ENCODE data around the gene FAM180B.
"Not testable (repeated sequence)": the region's sequence is repeated elsewhere in the genome, so short reads cannot be mapped to it uniquely, and the experiment has no call there.

FAM180B gene

GRCh38 chr11:47593934-47594855, 7.7 kb downstream of the FAM180B start, which contains the start of gene C1QTNF4:
TSS of gene C1QTNF4 (minus strand) at chr11:47594411. CDS start at chr11:47590810, 3,601 bp downstream.
- in situ Hi-C loops (cut with MboI; ENCODE audit: low sequenced_read_pairs), result no loop called here

- in situ Hi-C loops (cut with MboI; ENCODE audit: low sequenced_read_pairs), result no loop called here
Observed at GRCh38 chr11:47595029-47595428, 8.6 kb downstream of the FAM180B start.

DNA sequence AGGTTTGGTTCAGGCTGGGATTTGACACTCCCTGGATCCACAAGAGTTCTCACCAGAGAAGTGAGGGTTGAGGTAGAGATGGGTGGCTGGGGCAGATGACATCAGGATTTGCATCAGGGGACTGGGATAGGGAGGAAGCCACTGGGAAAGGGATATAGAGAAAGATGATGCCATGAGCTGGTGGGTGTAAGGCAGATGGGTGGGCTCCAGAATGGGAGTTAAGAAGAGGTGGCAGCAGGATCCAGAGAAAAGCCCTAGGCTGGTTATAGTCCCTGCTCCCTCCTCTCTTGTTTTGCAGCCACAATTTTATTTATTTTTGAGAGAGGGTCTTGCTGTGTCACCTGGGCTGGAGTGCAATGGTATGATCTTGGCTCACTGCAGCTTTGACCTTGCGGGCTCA, 9.5 kb downstream of the FAM180B start:
- in situ Hi-C loops (cut with MboI; ENCODE audit: low sequenced_read_pairs), result no loop called here

DNA sequence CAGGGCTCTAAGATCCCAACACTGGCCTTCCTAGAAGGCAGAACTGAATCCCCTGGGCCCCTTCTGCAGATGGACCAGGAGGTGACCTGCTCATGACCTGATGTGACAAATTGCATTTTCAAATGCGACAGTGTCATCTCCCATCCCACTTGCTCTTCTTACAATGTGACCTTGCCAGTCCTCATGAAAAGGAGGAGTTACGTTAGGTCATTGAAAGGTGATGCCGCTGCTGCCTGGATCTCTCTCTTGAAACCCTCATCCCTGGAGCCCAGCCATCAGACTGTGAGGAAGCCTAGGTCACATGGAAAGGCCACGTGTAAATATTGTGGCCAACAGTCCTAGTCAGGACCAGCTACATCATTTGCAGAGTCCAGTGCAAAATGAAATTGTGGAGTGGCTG, 13.4 kb downstream of the FAM180B start:
- in situ Hi-C loops (cut with MboI; ENCODE audit: low sequenced_read_pairs), result no loop called here

- in situ Hi-C loops (cut with MboI; ENCODE audit: low sequenced_read_pairs), result no loop called here
Observed at GRCh38 chr11:47603295-47603694, 16.8 kb downstream of the FAM180B start.

GRCh38 chr11:47605921-47606320, 19.4 kb downstream of the FAM180B start:
- in situ Hi-C loops (cut with MboI; ENCODE audit: low sequenced_read_pairs), result no loop called here

GRCh38 chr11:47606731-47607130, 20.3 kb downstream of the FAM180B start:
- in situ Hi-C loops (cut with MboI; ENCODE audit: low sequenced_read_pairs), result no loop called here

DNA sequence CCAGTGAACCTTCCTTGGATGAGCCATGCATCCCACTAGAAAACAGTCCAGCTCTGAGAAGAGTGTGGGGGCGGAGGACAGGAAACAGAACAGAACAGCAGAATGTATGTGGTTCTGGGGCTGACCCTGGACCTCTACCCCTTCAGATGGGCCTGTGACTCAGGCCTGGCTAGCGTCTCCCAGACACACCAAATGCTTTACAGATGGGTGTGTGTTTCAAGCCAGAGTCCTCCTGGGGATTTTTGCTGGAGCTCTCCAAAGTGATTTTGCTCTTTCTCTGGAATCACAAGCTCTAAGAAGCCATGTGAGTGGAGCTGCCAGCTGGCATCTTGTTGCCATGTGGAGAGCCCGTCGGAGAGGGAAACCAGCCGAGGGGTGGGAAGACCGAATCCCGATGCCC, 20.9 kb downstream of the FAM180B start:
- in situ Hi-C loops (cut with MboI; ENCODE audit: low sequenced_read_pairs), result no loop called here

DNA sequence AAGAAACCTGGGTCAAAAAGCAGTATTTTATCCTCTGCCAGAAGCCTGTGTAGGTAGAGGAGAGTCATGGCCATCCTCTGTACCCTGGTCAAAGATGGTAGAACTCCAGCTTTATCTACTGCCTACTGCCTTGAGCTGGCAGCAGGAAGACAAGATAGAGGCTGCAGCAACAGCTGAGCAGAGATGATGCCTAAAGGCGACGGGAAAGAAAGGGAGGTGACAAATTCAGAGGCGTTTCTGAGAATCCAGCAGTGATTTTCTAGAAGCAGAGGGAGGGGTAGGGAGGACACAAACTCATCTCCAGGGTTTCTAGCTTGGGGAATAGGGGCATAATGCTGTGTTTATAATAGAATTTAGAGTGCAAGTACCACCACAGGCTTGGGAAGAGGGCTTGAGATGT, 23.2 kb downstream of the FAM180B start:
- in situ Hi-C loops (cut with MboI; ENCODE audit: low sequenced_read_pairs), result no loop called here

- in situ Hi-C loops (cut with MboI; ENCODE audit: low sequenced_read_pairs), result no loop called here
Observed at GRCh38 chr11:47611348-47611794, 24.9 kb downstream of the FAM180B start.

DNA sequence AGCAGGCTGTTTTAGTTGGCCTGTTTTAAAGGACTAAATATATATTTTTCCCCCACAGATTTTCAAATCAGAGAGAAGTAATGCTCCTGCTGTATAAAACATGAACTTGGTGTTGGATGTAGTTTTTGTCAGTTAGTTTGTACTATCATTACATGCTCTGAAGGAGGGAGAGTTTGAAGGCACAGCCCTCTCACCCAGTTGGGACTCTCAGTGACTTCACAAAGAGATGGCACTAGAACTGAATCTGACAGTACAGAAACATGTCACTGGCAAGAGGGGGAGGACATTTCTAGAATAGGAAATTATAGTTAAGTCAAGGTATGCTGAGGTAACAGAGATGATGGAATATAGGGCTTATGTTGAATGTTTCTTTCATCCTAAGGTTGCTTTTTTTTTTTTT, 28.8 kb downstream of the FAM180B start:
- in situ Hi-C loops (cut with MboI; ENCODE audit: low sequenced_read_pairs), result no loop called here

GRCh38 chr11:47616726-47617416, 30.4 kb downstream of the FAM180B start:
- in situ Hi-C loops (cut with MboI; ENCODE audit: low sequenced_read_pairs), result no loop called here

GRCh38 chr11:47617417-47617809, 30.9 kb downstream of the FAM180B start:
- in situ Hi-C loops (cut with MboI; ENCODE audit: low sequenced_read_pairs), result no loop called here

DNA sequence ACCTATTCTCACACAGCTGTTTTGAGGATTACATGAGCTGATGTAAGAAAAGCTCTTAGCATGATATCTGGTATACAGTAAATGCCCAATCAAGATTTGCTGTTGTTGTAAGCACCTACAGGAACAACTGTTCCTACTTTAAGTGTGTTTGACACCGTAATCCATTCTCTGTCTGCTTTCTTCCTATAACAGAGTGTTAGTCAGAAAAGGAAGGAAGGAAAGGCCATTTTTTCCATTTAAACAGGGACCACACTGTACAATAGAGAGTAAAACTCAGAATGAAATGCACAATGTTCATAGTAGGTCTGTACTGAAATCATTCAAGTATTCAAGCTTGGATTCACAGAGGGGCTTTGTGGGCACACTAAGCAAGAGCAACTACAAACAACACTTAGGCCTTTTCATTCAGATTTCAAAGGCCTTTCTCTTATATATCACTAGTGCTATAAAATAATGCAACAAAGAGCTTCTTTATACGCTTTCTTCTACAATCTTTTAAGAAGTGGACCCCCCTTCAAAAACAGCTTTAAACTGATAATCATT, 34.4 kb downstream of the FAM180B start:
- in situ Hi-C loops (cut with MboI; ENCODE audit: low sequenced_read_pairs), result no loop called here

DNA sequence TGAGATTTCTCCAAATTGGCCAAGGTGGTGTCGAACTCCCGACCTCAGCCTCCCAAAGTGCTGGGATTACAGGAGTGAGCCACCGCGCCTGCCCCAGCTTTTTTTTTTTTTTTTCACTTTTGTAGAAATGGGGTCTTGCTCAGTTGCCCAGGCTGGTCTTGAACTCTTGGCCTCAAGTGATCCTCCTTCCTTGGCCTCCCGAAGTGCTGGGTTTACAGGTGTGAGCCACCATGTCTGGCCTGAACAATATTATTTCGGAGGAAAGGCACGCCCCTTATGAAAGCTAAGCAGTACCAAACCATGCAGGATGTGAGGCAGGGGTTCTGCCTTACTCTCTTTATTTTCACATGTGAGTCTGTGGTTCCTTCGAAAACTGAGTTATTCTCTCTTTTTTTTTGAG, 39.8 kb downstream of the FAM180B start:
- in situ Hi-C loops (cut with MboI; ENCODE audit: low sequenced_read_pairs), result no loop called here

DNA sequence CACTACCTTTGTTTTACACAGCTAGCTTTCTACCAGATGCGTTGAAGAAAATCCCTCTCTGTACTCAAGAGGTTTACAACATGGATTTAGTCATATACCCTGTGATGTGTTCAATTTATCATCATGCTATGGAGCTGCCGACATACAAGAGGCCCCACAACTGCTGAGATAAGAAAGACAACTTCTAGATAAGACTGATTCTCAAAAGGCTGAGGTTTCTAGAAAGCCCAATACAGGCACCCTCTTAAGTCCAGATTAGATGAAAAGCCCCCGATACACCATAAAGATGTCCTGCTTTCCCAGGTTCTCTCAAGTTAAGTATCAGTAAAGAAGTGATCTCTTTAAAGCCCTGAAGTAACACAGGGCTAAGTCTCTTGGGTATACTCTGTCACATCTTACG, 41.5 kb downstream of the FAM180B start:
- in situ Hi-C loops (cut with MboI; ENCODE audit: low sequenced_read_pairs), result no loop called here

DNA sequence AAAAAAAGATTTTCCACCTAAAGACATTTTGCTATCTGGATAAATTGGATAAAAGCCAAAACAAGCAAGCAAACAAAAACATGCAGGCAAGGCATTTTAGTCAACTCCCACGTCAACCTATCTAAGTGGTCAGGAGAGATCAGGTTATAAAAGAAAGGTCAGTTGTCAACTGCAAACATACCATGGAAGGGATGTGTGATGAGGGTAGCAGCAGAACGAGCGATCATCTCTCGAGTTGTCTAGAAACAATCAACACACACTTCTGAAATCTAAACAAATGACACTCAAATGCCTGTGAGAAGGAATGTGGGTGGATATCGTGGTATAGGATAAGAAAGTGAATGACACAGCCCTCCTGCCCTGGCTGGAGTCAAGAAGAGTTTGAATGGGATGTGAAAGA, 45.0 kb downstream of the FAM180B start:
- in situ Hi-C loops (cut with MboI; ENCODE audit: low sequenced_read_pairs), result no loop called here

- in situ Hi-C loops (cut with MboI; ENCODE audit: low sequenced_read_pairs), result not testable (repeated sequence)
Observed at GRCh38 chr11:47636331-47636730, 49.9 kb downstream of the FAM180B start.
